ENCODE data around the gene ZNF595.
"Not testable (repeated sequence)": the region's sequence is repeated elsewhere in the genome, so short reads cannot be mapped to it uniquely, and the experiment has no call there.

Gene ZNF595

GRCh38 chr4:52804-53479, at the start of gene ZNF595:
ZNF595 (plus strand) TSS chr4:53321; CDS start chr4:53489, 168 bp downstream.
- not testable (repeated sequence) for DNase-seq

- DNase-seq = not testable (repeated sequence)
Observed at GRCh38 chr4:9937-10870, 42.9 kb upstream of the ZNF595 start.

DNA sequence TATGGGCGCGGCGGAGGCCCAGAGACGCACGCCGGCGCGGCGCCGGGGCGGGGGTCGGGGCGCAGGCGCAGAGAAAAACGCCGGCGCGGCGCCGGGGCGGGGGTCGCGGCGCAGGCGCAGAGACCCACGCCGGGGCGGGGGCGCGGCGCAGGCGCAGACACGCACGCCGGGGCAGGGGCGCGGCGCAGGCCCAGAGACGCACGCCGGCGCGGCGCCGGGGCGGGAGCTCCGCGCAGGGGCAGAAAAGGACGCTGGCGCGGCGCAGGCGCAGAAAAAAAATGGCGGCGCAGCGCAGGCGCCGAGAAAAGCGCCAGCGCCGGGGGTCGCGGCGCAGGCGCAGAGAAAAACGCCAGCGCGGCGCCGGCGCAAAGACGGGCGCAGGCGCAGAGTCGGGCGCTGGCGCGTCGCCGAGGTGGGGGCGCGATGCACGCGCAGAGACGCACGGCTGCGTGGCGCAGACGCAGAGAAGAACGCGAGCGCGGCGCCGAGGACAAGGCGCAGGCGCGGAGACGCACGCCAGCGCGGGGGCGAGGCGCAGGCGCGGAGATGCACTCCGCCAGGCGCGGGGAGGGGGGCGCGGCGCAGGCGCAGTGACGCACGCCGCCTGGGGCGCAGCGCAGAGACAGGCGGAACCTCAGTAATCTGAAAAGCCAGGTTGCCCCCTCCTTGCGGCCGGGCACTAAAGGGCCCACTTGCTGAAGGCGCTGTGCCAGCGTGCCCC, 41.9 kb upstream of the ZNF595 start:
- DNase-seq = not testable (repeated sequence)

DNA sequence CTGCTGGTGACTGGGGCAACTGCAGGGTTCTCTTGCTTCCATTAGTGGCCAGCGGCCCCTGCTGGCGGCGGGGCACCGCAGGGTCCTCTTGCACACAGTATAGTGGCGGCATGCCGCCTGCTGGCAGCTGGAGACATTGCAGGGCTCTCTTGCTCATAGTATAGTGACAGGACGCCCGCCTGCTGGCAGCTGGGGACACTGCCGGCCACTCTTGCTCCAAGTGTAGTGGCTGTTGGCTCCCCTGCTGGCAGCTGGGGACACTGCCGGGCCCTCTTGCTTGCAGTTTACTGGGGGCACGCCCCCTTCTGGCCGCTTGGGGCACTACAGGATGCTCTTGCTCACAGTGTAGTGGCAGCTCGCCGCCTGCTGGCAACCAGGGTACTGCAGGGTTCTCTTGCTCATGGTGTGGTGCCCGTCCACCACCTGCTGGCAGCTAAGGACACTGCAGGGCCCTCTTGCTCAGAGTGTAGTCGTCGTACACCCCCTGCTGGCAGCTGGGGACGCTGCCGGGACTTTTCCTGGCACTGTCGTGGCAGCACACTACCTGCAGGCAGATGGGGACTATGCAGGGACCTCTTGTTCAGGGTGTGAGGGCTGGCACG, 41.2 kb upstream of the ZNF595 start:
- not testable (repeated sequence) for DNase-seq

DNA sequence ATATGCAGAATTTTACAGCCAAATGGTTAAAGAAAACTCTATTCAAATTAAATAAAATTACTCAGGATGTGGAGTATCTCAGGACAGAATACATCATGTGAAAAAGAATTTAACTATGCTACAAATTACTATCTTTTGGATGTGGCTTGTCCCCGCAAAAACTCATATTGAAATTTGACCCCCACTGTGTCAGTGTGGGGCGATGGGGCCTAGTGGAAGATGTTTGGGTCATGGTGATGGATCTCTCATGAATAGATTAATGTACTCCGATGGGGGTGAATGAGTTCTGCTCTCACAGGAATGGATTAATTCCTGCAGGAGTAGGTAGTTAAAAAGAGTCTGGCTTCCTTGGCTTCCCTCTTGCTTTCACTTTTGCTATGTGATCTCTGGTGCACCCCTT, 35.0 kb upstream of the ZNF595 start:
- not testable (repeated sequence) for DNase-seq

- not testable (repeated sequence) for DNase-seq
Observed at GRCh38 chr4:18589-18988, 34.5 kb upstream of the ZNF595 start.

- not testable (repeated sequence) for DNase-seq
Observed at GRCh38 chr4:22882-23281, 30.2 kb upstream of the ZNF595 start.

GRCh38 chr4:24359-24758, 28.8 kb upstream of the ZNF595 start:
- not testable (repeated sequence) for DNase-seq

- not testable (repeated sequence) for DNase-seq
Observed at GRCh38 chr4:27501-27900, 25.6 kb upstream of the ZNF595 start.

DNA sequence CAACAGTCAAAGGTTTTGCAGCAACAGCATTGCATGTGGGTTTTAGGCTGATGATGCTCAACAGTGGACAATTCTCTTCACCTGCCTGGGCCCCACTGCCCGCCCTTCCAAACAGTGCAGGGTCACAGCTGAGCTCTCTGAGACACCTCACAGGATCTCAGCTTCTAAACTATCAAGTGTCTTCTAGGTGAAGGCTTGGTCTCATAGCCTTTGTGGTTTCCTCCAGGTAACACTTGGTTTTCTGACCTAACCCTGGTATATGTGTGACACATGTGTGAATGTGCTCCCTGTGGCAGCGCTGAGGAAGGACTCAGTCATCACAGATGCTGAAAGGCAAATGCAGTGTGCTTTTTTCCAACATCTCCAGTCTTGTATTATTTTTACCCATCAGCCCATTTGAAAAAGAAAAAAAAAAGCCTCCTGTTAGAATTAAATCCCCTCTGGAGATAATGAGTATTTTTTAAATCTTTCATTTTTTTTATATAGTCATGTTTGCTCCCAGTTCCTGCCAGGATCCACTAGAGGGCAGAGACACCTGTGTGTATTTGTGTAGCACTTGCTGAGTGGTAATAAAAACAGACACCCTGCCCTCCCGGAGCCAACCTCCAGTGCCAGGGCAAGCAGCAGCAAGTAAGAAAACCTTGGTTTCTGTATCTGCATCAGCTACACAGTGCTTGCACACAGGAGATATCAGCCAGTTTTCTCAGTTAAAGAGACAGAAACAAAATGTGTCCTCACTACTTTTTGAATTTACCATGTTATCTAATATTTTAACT, 24.2 kb upstream of the ZNF595 start:
- DNase-seq = not testable (repeated sequence)

DNA sequence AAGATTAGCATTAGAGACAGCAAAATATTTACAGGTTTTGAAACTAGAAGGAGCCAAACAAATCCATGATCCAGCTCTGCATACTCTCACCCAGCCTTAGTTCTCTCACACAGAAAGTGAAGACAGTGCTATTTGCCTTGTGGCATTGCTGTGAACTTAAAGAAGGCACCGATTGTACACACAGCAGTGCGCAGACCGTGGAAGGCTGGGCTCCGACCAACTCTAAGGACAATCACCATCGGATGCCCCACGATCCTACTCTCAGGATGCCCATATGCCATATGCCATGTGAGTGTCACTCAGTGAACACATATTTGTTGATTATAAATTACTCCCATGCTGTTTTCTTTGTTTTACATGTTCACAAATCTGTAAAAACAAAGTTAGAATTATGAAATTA, 19.8 kb upstream of the ZNF595 start:
- DNase-seq = not testable (repeated sequence)

DNA sequence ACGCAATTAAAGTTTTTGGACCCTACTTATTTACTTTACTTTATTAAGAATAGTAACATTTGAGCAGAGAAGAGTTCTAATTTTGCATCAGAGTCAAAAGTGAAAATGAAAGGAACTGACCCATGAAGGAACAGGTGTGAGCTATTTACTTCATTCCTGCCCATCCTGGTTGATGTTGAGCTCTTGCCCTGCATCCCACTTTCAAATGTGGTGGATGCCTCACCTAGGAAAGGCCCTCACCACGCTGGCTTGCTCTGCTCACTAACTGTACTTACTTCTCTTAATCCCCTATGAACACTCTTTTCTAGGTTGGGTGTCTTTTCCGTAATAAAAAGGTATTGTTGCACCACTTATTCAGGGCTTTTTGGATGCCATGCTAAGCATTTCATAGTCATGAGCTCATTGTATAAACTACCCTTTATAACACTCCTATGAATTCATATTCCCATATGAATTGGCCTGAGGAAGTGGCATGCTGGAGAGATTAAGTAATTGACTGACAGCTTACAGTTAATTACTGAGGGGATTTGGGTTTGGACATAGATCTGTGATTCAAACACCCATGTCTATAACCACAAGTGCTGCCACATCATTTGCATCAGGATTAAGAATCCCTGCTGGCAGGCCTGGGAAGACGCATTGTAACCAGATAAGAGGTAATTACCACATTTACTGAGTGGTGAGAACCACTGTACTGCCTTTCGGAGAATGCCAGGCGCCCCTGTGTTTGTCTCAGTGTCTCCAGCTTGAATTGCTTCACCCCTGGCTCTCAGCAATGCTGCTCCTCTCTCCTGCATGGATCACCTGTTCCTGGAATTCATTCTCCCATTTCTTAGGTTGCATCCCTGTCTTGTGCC, 16.3 kb upstream of the ZNF595 start:
- not testable (repeated sequence) for DNase-seq

DNA sequence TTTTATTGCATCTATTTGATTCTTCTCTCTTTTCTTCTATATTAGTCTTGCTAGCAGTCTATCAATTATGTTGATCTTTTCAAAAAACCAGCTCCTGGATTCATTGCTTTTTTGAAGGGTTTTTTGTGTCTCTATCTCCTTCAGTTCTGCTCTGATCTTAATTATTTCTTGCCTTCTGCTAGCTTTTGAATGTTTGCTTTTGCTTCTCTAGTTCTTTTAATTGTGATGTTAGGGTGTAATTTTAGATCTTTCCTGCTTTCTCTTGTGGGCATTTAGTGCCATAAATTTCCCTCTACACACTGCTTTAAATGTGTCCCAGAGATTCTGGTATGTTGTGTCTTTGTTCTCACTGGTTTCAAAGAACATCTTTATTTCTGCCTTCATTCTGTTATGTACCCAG, 14.9 kb upstream of the ZNF595 start:
- not testable (repeated sequence) for DNase-seq

GRCh38 chr4:43375-43774, 9.7 kb upstream of the ZNF595 start:
- not testable (repeated sequence) for DNase-seq

DNA sequence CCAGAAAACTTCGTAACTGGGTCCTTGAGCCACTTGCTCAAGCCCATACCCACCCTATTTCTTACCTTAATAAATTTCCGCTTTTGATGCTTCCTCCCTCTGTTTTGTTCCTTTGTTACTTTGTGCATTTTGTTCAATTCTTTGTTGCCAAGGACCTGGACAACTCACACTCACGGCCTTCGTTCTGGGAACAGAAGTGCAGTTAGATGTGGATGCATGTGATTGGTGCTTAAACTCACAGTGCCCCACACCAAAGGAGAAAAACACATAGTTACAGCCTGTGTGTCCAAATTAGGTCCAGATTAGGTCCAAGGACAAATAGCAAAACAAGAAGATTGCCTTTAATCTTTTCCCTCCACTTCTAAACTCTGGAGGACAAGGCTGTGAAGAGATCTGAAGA, 1.9 kb upstream of the ZNF595 start:
- DNase-seq = not testable (repeated sequence)

GRCh38 chr4:51655-52277, 1.4 kb upstream of the ZNF595 start:
- not testable (repeated sequence) for DNase-seq

- DNase-seq = not testable (repeated sequence)
Observed at GRCh38 chr4:53521-53920, 400 bp downstream of the ZNF595 start.

GRCh38 chr4:64733-65132, 11.6 kb downstream of the ZNF595 start:
- not testable (repeated sequence) for DNase-seq

Data from erythroblast (primary cell).